PC-3 (cell line): ENCODE data around the gene ASCL4.

Source experiments
- EZH2 ChIP-seq: fragments of 300-600 bp; sonication (generic); IDR thresholded peaks from one replicate; pipeline ENCODE4 v1.6.1; 2017; ENCODE audit warnings: antibody characterized with exemption, mild to moderate bottlenecking, low read length; ENCODE audit not compliant: unreplicated experiment
- TF ChIP-seq, protein P1 (sequence below): fragments of 300-600 bp; sonication (generic); conservative IDR thresholded peaks from 2 replicates; pipeline ENCODE4 v1.5.1; 2017; ENCODE audit warnings: antibody characterized with exemption, low read depth, mild to moderate bottlenecking, low read length

DNA sequence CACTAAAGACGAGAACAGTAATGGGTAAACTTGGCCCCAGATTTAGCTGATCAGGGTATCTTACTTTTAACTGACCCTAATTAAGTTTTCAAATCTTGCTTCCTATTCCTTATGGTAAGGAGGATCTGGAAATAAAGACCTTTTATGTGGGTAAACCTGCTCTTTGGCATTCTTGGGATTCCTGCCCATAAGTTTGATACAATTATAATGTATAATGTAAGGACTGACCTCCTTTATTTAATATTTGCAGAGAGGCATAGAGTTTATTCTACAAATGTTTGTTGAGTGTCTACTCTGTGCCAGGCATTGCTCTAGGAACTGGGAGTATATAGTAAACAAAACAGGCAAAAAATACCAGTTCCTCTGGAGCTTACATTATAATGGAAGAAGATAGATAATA lies 9.2 kb upstream of the ASCL4 start:
- TF ChIP-seq, protein P1, sequence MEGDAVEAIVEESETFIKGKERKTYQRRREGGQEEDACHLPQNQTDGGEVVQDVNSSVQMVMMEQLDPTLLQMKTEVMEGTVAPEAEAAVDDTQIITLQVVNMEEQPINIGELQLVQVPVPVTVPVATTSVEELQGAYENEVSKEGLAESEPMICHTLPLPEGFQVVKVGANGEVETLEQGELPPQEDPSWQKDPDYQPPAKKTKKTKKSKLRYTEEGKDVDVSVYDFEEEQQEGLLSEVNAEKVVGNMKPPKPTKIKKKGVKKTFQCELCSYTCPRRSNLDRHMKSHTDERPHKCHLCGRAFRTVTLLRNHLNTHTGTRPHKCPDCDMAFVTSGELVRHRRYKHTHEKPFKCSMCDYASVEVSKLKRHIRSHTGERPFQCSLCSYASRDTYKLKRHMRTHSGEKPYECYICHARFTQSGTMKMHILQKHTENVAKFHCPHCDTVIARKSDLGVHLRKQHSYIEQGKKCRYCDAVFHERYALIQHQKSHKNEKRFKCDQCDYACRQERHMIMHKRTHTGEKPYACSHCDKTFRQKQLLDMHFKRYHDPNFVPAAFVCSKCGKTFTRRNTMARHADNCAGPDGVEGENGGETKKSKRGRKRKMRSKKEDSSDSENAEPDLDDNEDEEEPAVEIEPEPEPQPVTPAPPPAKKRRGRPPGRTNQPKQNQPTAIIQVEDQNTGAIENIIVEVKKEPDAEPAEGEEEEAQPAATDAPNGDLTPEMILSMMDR = no peak
- TF ChIP-seq EZH2 = no peak
